Measurements from ENCODE around the gene PPP1CA.

The PPP1CA gene

DNA sequence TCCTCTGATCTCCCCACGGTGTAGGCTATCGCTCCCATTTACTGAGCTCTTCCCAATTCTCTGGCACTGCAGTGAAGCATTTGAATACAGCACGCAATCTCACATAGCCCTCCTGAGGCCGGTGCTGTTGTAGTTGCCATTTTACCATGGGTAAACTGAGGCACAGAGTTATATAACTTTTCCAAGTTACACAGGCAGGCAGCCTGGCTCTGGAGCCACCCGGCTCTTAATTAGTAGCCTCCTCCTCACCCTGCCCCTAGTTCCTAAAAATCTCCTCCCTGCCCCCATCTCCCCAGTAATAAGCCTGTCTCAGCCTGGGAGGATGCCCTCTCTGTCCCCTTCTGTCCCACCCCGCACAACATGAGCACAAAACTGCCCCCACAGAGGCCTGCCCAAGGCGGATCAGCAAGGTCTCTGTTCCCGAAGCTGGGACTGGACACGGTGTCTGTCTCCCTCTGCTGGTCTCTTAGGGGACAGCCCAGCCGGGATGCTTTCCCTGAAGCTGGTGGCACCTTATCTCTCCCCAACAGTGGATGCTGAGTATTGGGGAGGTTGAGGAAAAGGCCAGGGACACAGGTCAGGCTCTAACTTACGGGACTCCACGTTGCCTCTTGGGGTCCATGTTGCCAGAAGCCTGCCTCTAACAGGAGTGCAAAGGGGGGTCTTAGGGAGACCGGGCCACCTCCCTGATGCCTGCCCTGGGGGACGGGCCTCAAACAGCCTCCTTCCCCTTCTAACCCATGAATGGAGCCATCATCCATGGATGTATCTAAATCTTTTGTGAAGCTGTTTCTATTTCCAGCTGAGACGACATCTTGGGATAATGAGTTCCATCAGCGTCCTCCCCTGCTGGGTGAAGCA lies 19.2 kb downstream of the PPP1CA start:
- peak; percentile 100 for TF ChIP-seq CTCF (IDR thresholded peaks at IDR 0.05; ENCODE audit: control insufficient read depth, insufficient read depth, low read depth, low read length, missing control alignments)
- H3K4me3 ChIP-seq (ENCODE audit: control insufficient read depth, low read depth, low read length), result no peak overlapping the region
- no peak for DNase-seq (ENCODE audit: low read depth)

DNA sequence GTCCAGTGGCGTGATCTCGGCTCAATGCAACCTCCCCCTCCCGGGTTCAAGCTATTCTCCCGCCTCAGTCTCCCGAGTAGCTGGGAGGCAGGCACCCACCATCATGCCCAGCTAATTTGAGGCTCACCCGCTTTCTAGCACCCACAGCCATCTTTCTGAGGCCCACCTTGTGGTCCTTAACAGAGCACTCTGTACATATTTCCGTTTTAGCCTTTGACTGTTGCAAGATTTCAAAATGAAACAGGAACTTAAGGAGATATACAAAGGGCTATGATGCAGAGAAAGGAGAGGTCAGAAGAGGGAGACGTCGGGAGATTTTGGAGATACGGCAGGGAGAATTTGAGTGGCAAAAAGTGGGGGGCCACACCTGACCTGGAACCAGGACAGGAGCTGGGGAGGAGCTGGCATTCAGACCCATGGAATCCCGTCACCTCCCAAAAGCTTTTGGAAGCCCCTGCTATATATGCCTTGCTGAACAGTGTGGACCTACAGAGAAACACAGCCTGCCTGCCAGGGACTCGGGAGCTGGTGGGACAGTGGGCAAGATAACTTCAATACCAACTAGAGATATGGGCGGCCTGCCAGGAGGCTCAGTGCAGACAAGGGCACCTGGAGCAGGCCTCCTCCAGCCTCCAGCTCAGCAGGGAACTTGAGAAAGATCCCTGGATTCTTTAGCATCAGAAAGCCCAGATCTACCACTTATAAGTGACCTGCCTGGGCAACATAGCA lies 20.2 kb downstream of the PPP1CA start:
- no peak for TF ChIP-seq CTCF (IDR thresholded peaks at IDR 0.05; ENCODE audit: control insufficient read depth, insufficient read depth, low read depth, low read length, missing control alignments)
- no peak for DNase-seq (ENCODE audit: low read depth)
- no peak overlapping the region for H3K4me3 ChIP-seq (ENCODE audit: control insufficient read depth, low read depth, low read length)

DNA sequence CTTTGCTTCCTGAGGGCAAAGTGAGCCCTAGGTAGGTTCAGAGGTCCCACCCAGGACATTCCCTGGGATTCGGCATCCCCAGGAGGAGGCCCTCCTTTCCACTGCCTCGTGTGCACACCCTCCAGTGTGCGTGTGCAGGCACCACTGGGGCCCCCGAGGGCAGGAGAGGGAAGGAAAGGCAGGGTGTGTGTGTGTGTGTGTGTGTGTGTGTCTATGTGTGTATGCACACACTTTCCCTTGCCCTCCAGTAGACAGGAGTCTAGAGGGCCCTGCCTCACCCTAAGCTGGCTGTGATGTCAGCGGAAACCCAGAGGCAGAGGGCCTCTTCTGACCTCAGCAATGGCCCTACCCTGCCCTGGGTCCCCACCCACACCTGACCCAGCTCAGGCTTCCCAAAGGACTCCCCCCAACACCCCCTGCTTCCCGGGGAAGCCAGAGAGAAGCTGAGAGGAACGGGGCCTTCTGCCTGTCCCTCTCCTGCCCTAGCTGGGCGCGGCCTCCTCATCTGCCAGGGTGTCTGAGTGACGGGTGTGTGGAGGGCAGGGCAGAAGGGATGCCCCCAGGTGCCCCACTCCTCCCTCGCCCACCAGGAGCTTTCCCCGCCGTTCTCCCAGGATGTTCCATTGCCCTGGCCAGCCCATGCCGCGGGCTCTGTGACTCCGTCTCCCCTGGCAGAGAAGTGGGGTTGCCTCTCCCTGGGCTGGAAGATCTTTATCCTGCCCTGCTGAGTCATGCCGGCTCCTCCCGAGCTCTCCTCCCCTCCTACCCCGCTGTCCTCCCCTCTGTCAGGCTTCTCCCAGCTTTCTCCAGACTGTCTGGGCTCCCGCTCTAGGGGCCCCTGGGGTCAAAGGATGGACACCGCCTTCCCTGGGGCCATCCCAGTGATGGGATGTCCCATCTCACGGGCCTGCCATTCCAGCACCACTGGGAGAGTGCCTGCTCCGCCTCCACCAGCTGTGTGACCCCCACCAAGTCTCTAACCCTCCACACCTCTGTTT lies 22.3 kb downstream of the PPP1CA start:
- no peak for TF ChIP-seq CTCF (IDR thresholded peaks at IDR 0.05; ENCODE audit: control insufficient read depth, insufficient read depth, low read depth, low read length, missing control alignments)
- DNase-seq (ENCODE audit: low read depth), result no peak
- H3K4me3 ChIP-seq (ENCODE audit: control insufficient read depth, low read depth, low read length), result no peak overlapping the region

DNA sequence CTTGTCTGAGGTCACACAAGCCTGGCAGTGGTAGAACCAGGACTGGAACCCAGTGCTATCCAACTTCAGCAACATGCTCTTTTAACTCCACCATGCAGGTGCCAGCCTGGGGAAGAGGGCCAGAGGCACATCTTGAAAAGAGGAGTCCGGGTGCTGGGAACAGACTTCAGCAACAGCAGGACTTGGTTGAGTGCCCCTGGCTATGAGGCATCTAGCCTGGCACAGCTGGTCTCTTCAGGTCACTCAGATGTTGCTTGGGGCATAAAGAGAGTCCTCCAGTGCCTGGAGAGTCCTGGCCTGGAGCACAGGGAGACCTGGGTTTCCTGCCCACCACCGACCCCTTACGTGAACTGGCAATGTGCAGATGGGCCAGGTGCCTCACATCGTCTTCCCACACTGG lies 23.1 kb downstream of the PPP1CA start:
- TF ChIP-seq CTCF (IDR thresholded peaks at IDR 0.05; ENCODE audit: control insufficient read depth, insufficient read depth, low read depth, low read length, missing control alignments), result no peak
- DNase-seq (ENCODE audit: low read depth), result no peak
- H3K4me3 ChIP-seq (ENCODE audit: control insufficient read depth, low read depth, low read length), result no peak overlapping the region

- no peak overlapping the region for H3K4me3 ChIP-seq (ENCODE audit: control insufficient read depth, low read depth, low read length)
- TF ChIP-seq CTCF (IDR thresholded peaks at IDR 0.05; ENCODE audit: control insufficient read depth, insufficient read depth, low read depth, low read length, missing control alignments), result no peak
- DNase-seq (ENCODE audit: low read depth), result no peak
These were observed 24.5 kb downstream of the PPP1CA start for GRCh38 chr11:67376873-67377808.
